K562 (cell line): ENCODE measurements around the gene KLHL13. TPM values are rescaled to one million over a fixed set of nuclear protein-coding genes. Genes with fewer than 3 reads are reported as not detected.

Experiments used
- ATAC-seq: fragments of 200-7000 bp; cut with Tn5 transposase; 3 replicates; pipeline ENCODE4 v1.9.1; 2020; ENCODE audit warnings: moderate library complexity
- BruUV-seq: library from RNA; stranded (reverse); fragments of 400-500 nt; replicated peaks from 2 replicates; lab custom pipeline; 2021; lab: Mats Ljungman, UMichigan
- CTCF ChIA-PET: fragments of 300-600 bp; formaldehyde crosslinking; extraction: SDS; loops from one replicate; lab custom pipeline; 2021; ENCODE audit warnings: low intra/inter-chr PET ratio; lab: Yijun Ruan, JAX
- POLR2A ChIA-PET: fragments of 300-600, 350-650 bp; sonication (Branson Sonifier 250); formaldehyde crosslinking; extraction: SDS; loops from one replicate; lab custom pipeline; 2021; ENCODE audit warnings: antibody characterized with exemption, inconsistent platforms; lab: Yijun Ruan, JAX
- DNase-seq, 4 experiments: peaks; one replicate each; pipeline versions ENCODE4 v3.0.0 to v3.0.0-alpha.2; 2011 to 2018; ENCODE audit warnings: low spot score in 3 of 4, mixed read lengths in 3 of 4; ENCODE audit errors: extremely low read depth in 1 of 4
- FAIRE-seq: peaks from 2 replicates; lab custom pipeline; 2011; peaks lifted over from hg19 to GRCh38; lab: Jason Lieb, UNC
- H2AFZ ChIP-seq: 2 replicates; pipeline ENCODE4 v1.6.0; 2011; ENCODE audit warnings: low read depth, low read length, control low read depth, inconsistent platforms
- H3K27ac ChIP-seq: fragments of 200-600 bp; 3 replicates; pipeline ENCODE4 v1.8.0; 2011; ENCODE audit warnings: low read depth, mild to moderate bottlenecking, control low read depth, inconsistent platforms, low read length, moderate library complexity, mixed read lengths; ENCODE audit errors: extremely low read depth
- H3K27me3 ChIP-seq, 2 experiments: fragments of 300-600 bp in 1 of 2; 2 replicates in 1 of 2; 3 replicates in 1 of 2; pipeline versions ENCODE4 v1.6.0 to v1.8.0; 2011; ENCODE audit warnings: inconsistent platforms in 2 of 2, low read length in 2 of 2, mild to moderate bottlenecking in 1 of 2, mixed read lengths in 1 of 2, moderate library complexity in 1 of 2; ENCODE audit not compliant: control insufficient read depth in 2 of 2, insufficient read depth in 2 of 2
- H3K36me3 ChIP-seq: fragments of 300-600 bp; 3 replicates; pipeline ENCODE4 v1.8.0; 2011; ENCODE audit warnings: mild to moderate bottlenecking, low read length, inconsistent platforms; ENCODE audit not compliant: control insufficient read depth, insufficient read depth
- H3K4me1 ChIP-seq, 2 experiments: fragments of 200-600 bp in 1 of 2; replicated peaks in 1 of 2; 2 replicates in 1 of 2; 3 replicates in 1 of 2; pipeline versions ENCODE4 v1.5.1 to v1.8.0; 2011; ENCODE audit warnings: inconsistent platforms in 2 of 2, low read length in 2 of 2, mild to moderate bottlenecking in 1 of 2, mixed read lengths in 1 of 2, moderate library complexity in 1 of 2; ENCODE audit not compliant: control insufficient read depth in 2 of 2, insufficient read depth in 2 of 2
- H3K4me2 ChIP-seq: 2 replicates; pipeline ENCODE4 v1.6.1; 2011; ENCODE audit warnings: low read length, control low read depth, inconsistent platforms, mixed read lengths; ENCODE audit not compliant: insufficient read depth
- H3K4me3 ChIP-seq: fragments of 200-600 bp; sonication (generic), shearing (Covaris generic); 2 replicates; pipeline ENCODE4 v1.5.1; 2016; ENCODE audit warnings: control low read depth, inconsistent platforms
- H3K79me2 ChIP-seq: fragments of 200-600 bp; 3 replicates; pipeline ENCODE4 v1.8.0; 2011; ENCODE audit warnings: low read length, inconsistent platforms; ENCODE audit not compliant: control insufficient read depth, insufficient read depth
- H3K9ac ChIP-seq, 2 experiments: 2 replicates each; pipeline versions ENCODE4 v1.6.0 to v1.6.1; 2011; ENCODE audit warnings: low read depth in 2 of 2, low read length in 2 of 2, control low read depth in 1 of 2, inconsistent platforms in 1 of 2, mild to moderate bottlenecking in 1 of 2, mixed read lengths in 1 of 2; ENCODE audit not compliant: insufficient read depth in 1 of 2
- H3K9me1 ChIP-seq: one replicate; pipeline ENCODE4 v1.6.0; 2011; ENCODE audit warnings: inconsistent platforms, mild to moderate bottlenecking, low read length, moderate library complexity; ENCODE audit not compliant: control insufficient read depth, insufficient read depth
- H3K9me3 ChIP-seq: replicated peaks from 2 replicates; pipeline ENCODE4 v1.5.1; 2011; ENCODE audit warnings: low read depth, low read length, inconsistent platforms; ENCODE audit not compliant: control insufficient read depth, insufficient read depth
- H4K20me1 ChIP-seq: replicated peaks from 2 replicates; pipeline ENCODE4 v1.6.1; 2011; ENCODE audit warnings: low read length, inconsistent platforms, mixed read lengths; ENCODE audit not compliant: control insufficient read depth, insufficient read depth
- CUX1 ChIP-seq: fragments of 200-800 bp; sonication (Bioruptor generic); IDR thresholded peaks from 2 replicates; pipeline ENCODE4 v1.6.1; 2016; ENCODE audit warnings: missing genetic modification characterization, missing compliant biosample characterization
- IRF2 ChIP-seq: sonication (generic); formaldehyde crosslinking; IDR thresholded peaks from 2 replicates; pipeline ENCODE4 v1.8.1; 2022; ENCODE audit warnings: mild to moderate bottlenecking, missing genetic modification reagents
- NUFIP1 ChIP-seq: fragments of 450-650 bp; IDR thresholded peaks from 2 replicates; pipeline ENCODE4 v1.6.1; 2018; ENCODE audit not compliant: partially characterized antibody
- RBM25 ChIP-seq: fragments of 200-400 bp; formaldehyde crosslinking; IDR thresholded peaks from 2 replicates; pipeline ENCODE4 v1.6.1; 2018; ENCODE audit warnings: low read length, low read depth, moderate library complexity; ENCODE audit not compliant: severe bottlenecking
- RFX5 ChIP-seq: IDR thresholded peaks from 2 replicates; pipeline ENCODE4 v1.6.1; 2011; ENCODE audit warnings: low read depth, mild to moderate bottlenecking, improper control_type of control experiment, low read length
- TOE1 ChIP-seq, 2 experiments: fragments of 450-650 bp in 1 of 2; sonication (generic) in 1 of 2; formaldehyde crosslinking in 1 of 2; IDR thresholded peaks; 2 replicates each; pipeline versions ENCODE4 v1.7.1 to v1.8.0; 2016 to 2022; ENCODE audit warnings: borderline replicate concordance in 2 of 2, mild to moderate bottlenecking in 2 of 2, antibody characterized with exemption in 1 of 2, inconsistent platforms in 1 of 2, low read depth in 1 of 2, missing genetic modification reagents in 1 of 2, moderate library complexity in 1 of 2
- ZFP36 ChIP-seq: fragments of 150-350 bp; IDR thresholded peaks from 2 replicates; pipeline ENCODE4 v1.6.1; 2018; ENCODE audit warnings: low read length, low read depth; ENCODE audit not compliant: partially characterized antibody
- ZNF124 ChIP-seq: sonication (generic); formaldehyde crosslinking; IDR thresholded peaks from 2 replicates; pipeline ENCODE4 v1.8.1; 2022; ENCODE audit warnings: missing genetic modification reagents
- WGBS: fragments of 100-300 bp; shearing (Covaris generic); methylation state at CpG from one replicate; pipeline ENCODE4 v1.1.6; 2016; ENCODE audit warnings: low coverage, mixed read lengths; ENCODE audit not compliant: insufficient coverage; ENCODE audit errors: missing lambda C conversion rate; 5-methylcytosine and 5-hydroxymethylcytosine counted together
- in situ Hi-C: fragments of 300-500 bp; cut with MboI; formaldehyde crosslinking; loops from 4 replicates; pipeline ENCODE4 v1.15.0; 2018; ENCODE audit warnings: inconsistent platforms, mixed read lengths
- intact Hi-C: fragments of 100-400 bp; cut with micrococcal nuclease; formaldehyde crosslinking; loops from 2 replicates; pipeline ENCODE4 v1.14.2; 2022
- polyA plus RNA-seq, 8 experiments: library from polyadenylated mRNA; depleted of rRNA in 4 of 8; stranded (reverse) in 5 of 8; unstranded in 3 of 8; fragments of >200 nt; fragmentation: Nextera tagmentation in 2 of 8; fragmentation: Illumina TruSeq in 1 of 8; extraction: Ambion mirVana in 2 of 8; extraction: Trizol in 1 of 8; gene quantifications; 2 replicates each; pipeline versions ENCODE4 v1.2.1 to v1.2.3, GENCODE V29; 2011 to 2014; ENCODE audit warnings: inconsistent platforms in 1 of 8, missing spikeins in 1 of 8
- total RNA-seq, 7 experiments: library from RNA; depleted of rRNA in 6 of 7; stranded (reverse); fragments of >200 nt in 6 of 7; fragmentation: Illumina TruSeq in 2 of 7; extraction: Trizol in 2 of 7; gene quantifications; 2 replicates each; pipeline versions ENCODE4 v1.2.1 to v1.2.3, GENCODE V29; 2011 to 2021; ENCODE audit warnings: low replicate concordance in 1 of 7

Gene KLHL13
- total and polyA plus RNA-seq, 9 of the 15 experiments (the other 6 are each of a cell fraction or from before 2014, with no cell fraction given): 1.2 to 4.1 (median 2.2) TPM

GRCh38 chrX:118088084-118088483, 28.5 kb downstream of the KLHL13 start:
- H3K79me2 ChIP-seq: no peaks in the 10 kb centered on the region
- no peak overlapping the region for H3K4me3 ChIP-seq
- H3K27ac ChIP-seq: no peak overlapping the region
- H3K9me3 ChIP-seq: no peaks in the 10 kb centered on the region
- H4K20me1 ChIP-seq: no peaks in the 10 kb centered on the region
- FAIRE-seq (no peak), DNase-seq (no peak), ATAC-seq (no peak)
- ChIA-PET CTCF (no interaction called here), POLR2A (no interaction called here)
- H2AFZ ChIP-seq: no peak overlapping the region
- TF ChIP-seq RFX5: no peak
- no peak for TF ChIP-seq NUFIP1
- TF ChIP-seq TOE1 (IDR thresholded peaks at IDR 0.05; ENCODE audit: borderline replicate concordance): no peak
- TF ChIP-seq TOE1 (CRISPR knock-in tag; IDR thresholded peaks at IDR 0.05; ENCODE audit: borderline replicate concordance, low read depth): no peak
- TF ChIP-seq CUX1 (CRISPR knock-in tag): no peak
- no peak for TF ChIP-seq RBM25
- TF ChIP-seq ZNF124 (CRISPR knock-in tag): no peak
- TF ChIP-seq IRF2 (CRISPR knock-in tag): no peak
- TF ChIP-seq ZFP36: no peak
- intact Hi-C loops (no loop called here), in situ Hi-C loops (no loop called here)
- H3K36me3 ChIP-seq: no peaks in the 10 kb centered on the region
- H3K9me1 ChIP-seq: no peaks in the 10 kb centered on the region
- 5% methylated on average over 4 of the region's 4 CpGs for WGBS
- no TSS peak for BruUV-seq
- no peaks in the 10 kb centered on the region for H3K4me1 ChIP-seq
- H3K27me3 ChIP-seq: no peaks in the 10 kb centered on the region
- no peak overlapping the region for H3K9ac ChIP-seq
- no peak overlapping the region for H3K4me2 ChIP-seq
